ENCODE results near the gene MUC7. TPM values are rescaled to one million over a fixed set of nuclear protein-coding genes. Genes with fewer than 3 reads are reported as not detected.

MUC7 gene
- total RNA-seq (ENCODE audit: low replicate concordance), result not detected in 2 replicates

- DNase-seq (ENCODE audit: low read depth), result no peak
- no peak within 1 kb of the TSS for H3K4me3 ChIP-seq (ENCODE audit: low read depth, low read length)
Measured at GRCh38 chr4:70471897-70472296, at the start of gene MUC7. TSS of gene MUC7 (plus strand) at chr4:70472197. CDS start at chr4:70474022, 1,825 bp downstream.

GRCh38 chr4:70425306-70425705 lies 46.7 kb upstream of the MUC7 start:
- no peak overlapping the region for H3K4me3 ChIP-seq (ENCODE audit: low read depth, low read length)
- TF ChIP-seq, protein P1, sequence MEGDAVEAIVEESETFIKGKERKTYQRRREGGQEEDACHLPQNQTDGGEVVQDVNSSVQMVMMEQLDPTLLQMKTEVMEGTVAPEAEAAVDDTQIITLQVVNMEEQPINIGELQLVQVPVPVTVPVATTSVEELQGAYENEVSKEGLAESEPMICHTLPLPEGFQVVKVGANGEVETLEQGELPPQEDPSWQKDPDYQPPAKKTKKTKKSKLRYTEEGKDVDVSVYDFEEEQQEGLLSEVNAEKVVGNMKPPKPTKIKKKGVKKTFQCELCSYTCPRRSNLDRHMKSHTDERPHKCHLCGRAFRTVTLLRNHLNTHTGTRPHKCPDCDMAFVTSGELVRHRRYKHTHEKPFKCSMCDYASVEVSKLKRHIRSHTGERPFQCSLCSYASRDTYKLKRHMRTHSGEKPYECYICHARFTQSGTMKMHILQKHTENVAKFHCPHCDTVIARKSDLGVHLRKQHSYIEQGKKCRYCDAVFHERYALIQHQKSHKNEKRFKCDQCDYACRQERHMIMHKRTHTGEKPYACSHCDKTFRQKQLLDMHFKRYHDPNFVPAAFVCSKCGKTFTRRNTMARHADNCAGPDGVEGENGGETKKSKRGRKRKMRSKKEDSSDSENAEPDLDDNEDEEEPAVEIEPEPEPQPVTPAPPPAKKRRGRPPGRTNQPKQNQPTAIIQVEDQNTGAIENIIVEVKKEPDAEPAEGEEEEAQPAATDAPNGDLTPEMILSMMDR (IDR thresholded peaks at IDR 0.05; ENCODE audit: insufficient read depth, low read length), result no peak
- no peak for DNase-seq (ENCODE audit: low read depth)

More at GRCh38 chr4:70471897-70472296, at the start of gene MUC7:
- TF ChIP-seq, protein P1 (IDR thresholded peaks at IDR 0.05; ENCODE audit: insufficient read depth, low read length), result no peak

- no peak overlapping the region for H3K4me3 ChIP-seq (ENCODE audit: low read depth, low read length)
- DNase-seq (ENCODE audit: low read depth), result no peak
- TF ChIP-seq, protein P1 (IDR thresholded peaks at IDR 0.05; ENCODE audit: insufficient read depth, low read length), result no peak
Measured at GRCh38 chr4:70426789-70427188, 45.2 kb upstream of the MUC7 start.

DNA sequence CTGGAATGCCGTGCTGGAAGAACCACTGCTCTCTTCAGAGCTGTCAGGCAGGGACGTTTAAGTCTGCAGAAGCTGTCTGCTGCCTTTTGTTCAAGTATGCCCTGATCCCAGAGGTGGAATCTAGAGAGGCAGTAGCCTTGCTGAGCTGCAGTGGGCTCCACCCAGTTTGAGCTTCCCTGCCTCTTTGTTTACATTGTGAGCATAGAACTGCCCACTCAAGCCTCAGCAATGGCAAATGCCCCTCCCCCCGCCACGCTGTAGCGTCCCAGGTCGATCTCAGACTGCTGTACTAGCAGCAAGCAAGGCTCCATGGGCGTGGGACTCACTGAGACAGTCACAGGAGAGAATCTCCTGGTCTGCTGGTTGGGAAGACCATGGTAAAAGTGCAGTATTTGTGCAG lies 34.8 kb upstream of the MUC7 start:
- DNase-seq (ENCODE audit: low read depth), result no peak
- TF ChIP-seq, protein P1 (IDR thresholded peaks at IDR 0.05; ENCODE audit: insufficient read depth, low read length), result no peak

DNA sequence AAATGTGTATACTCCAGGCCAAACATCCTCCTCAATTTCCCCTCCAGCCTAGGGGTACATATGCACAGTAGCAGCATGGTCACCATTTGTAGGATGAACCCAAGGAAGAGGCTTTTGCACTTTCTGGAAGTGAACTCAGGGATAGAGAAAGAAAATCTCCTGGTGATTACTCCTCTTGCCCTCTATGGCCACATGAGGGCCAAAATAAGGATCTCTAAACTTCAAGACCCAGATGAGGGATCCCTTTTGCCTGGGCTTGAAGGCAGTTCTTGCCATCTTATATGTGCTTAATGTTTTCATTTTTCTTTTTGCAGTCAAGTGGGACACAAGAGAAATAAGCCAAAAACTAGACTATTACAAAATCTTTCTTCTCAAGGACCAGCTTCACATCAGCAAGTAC lies 29.5 kb upstream of the MUC7 start:
- H3K4me3 ChIP-seq (ENCODE audit: low read depth, low read length), result no peak overlapping the region
- DNase-seq (ENCODE audit: low read depth), result no peak
- TF ChIP-seq, protein P1 (IDR thresholded peaks at IDR 0.05; ENCODE audit: insufficient read depth, low read length), result no peak

More for the DNA sequence above, 34.8 kb upstream of the MUC7 start:
- H3K4me3 ChIP-seq (ENCODE audit: low read depth, low read length), result no peak overlapping the region

- H3K4me3 ChIP-seq (ENCODE audit: low read depth, low read length), result no peak overlapping the region
- TF ChIP-seq, protein P1 (IDR thresholded peaks at IDR 0.05; ENCODE audit: insufficient read depth, low read length), result no peak
- no peak for DNase-seq (ENCODE audit: low read depth)
Measured at GRCh38 chr4:70443329-70443728, 28.7 kb upstream of the MUC7 start.

GRCh38 chr4:70449220-70449619 lies 22.8 kb upstream of the MUC7 start:
- H3K4me3 ChIP-seq (ENCODE audit: low read depth, low read length), result no peak overlapping the region
- DNase-seq (ENCODE audit: low read depth), result no peak
- TF ChIP-seq, protein P1 (IDR thresholded peaks at IDR 0.05; ENCODE audit: insufficient read depth, low read length), result no peak

Data from fibroblast of the aortic adventitia (primary cell).